ENCODE results near the gene YKT6.

The YKT6 gene

GRCh38 chr7:44158873-44159631 is 41.7 kb upstream of the YKT6 start:
- Histone ChIP-seq H4K20me1 (ENCODE audit: insufficient read depth, low read length) (no peaks in the 10 kb centered on the region; the same call in 1 of the 2 replicates), H3K4me3 (ENCODE audit: low read depth in 1 of 2, low read length in 2 of 2) (no peak overlapping the region), H3K27me3 (ENCODE audit: insufficient read depth, low read length, poor library complexity) (no peaks in the 10 kb centered on the region), H3K36me3 (ENCODE audit: insufficient read depth, low read length) (no peaks in the 10 kb centered on the region), H3K9me3 (ENCODE audit: insufficient read depth, low read length, severe bottlenecking) (no peaks in the 10 kb centered on the region), H3K79me2 (ENCODE audit: insufficient read depth, low read length) (no peaks in the 10 kb centered on the region), H3K27ac (ENCODE audit: low read length) (no peak overlapping the region), H3K4me2 (ENCODE audit: insufficient read depth, low read length) (no peak overlapping the region), H3K4me1 (ENCODE audit: insufficient read depth, low read length) (no peaks in the 10 kb centered on the region), H2AFZ (ENCODE audit: low read depth, low read length) (no peak overlapping the region), H3K9ac (ENCODE audit: low read depth, low read length) (no peak overlapping the region)
- no peak for TF ChIP-seq CTCF (IDR thresholded peaks at IDR 0.05; ENCODE audit: borderline replicate concordance, extremely low read depth, low read length, poor library complexity, severe bottlenecking)
- TF ChIP-seq EZH2 (IDR thresholded peaks at IDR 0.05; ENCODE audit: borderline replicate concordance, low read depth, low read length, severe bottlenecking) = no peak
- DNase-seq = no peak
- ATAC-seq (ENCODE audit: insufficient read depth, low read depth) = no peak

- Histone ChIP-seq H3K4me2 (ENCODE audit: insufficient read depth, low read length) (no peak overlapping the region), H3K27ac (ENCODE audit: low read length) (no peak overlapping the region), H2AFZ (ENCODE audit: low read depth, low read length) (no peak overlapping the region), H3K9ac (ENCODE audit: low read depth, low read length) (no peak overlapping the region), H3K27me3 (ENCODE audit: insufficient read depth, low read length, poor library complexity) (no peaks in the 10 kb centered on the region), H3K9me3 (ENCODE audit: insufficient read depth, low read length, severe bottlenecking) (no peaks in the 10 kb centered on the region), H4K20me1 (ENCODE audit: insufficient read depth, low read length) (no peaks in the 10 kb centered on the region; the same call in 1 of the 2 replicates), H3K36me3 (ENCODE audit: insufficient read depth, low read length) (no peaks in the 10 kb centered on the region), H3K4me1 (ENCODE audit: insufficient read depth, low read length) (no peaks in the 10 kb centered on the region), H3K4me3 (ENCODE audit: low read depth in 1 of 2, low read length in 2 of 2) (no peak overlapping the region), H3K79me2 (ENCODE audit: insufficient read depth, low read length) (no peaks in the 10 kb centered on the region)
- DNase-seq = no peak
- no peak for ATAC-seq (ENCODE audit: insufficient read depth, low read depth)
- TF ChIP-seq EZH2 (IDR thresholded peaks at IDR 0.05; ENCODE audit: borderline replicate concordance, low read depth, low read length, severe bottlenecking) = no peak
- no peak for TF ChIP-seq CTCF (IDR thresholded peaks at IDR 0.05; ENCODE audit: borderline replicate concordance, extremely low read depth, low read length, poor library complexity, severe bottlenecking)
These were observed 40.8 kb upstream of the YKT6 start for GRCh38 chr7:44159824-44160630.

GRCh38 chr7:44161371-44161770 is 39.4 kb upstream of the YKT6 start:
- no peak overlapping the region for H3K9ac ChIP-seq (ENCODE audit: low read depth, low read length)
- ATAC-seq (ENCODE audit: insufficient read depth, low read depth) (no peak), DNase-seq (no peak)
- H3K27me3 ChIP-seq (ENCODE audit: insufficient read depth, low read length, poor library complexity) = no peaks in the 10 kb centered on the region
- no peaks in the 10 kb centered on the region for H3K36me3 ChIP-seq (ENCODE audit: insufficient read depth, low read length)
- H3K4me2 ChIP-seq (ENCODE audit: insufficient read depth, low read length) = no peak overlapping the region
- H3K4me1 ChIP-seq (ENCODE audit: insufficient read depth, low read length) = no peaks in the 10 kb centered on the region
- no peaks in the 10 kb centered on the region for H3K79me2 ChIP-seq (ENCODE audit: insufficient read depth, low read length)
- H4K20me1 ChIP-seq (ENCODE audit: insufficient read depth, low read length) = no peaks in the 10 kb centered on the region; the same call in 1 of the 2 replicates
- H2AFZ ChIP-seq (ENCODE audit: low read depth, low read length) = no peak overlapping the region
- no peak for TF ChIP-seq CTCF (IDR thresholded peaks at IDR 0.05; ENCODE audit: borderline replicate concordance, extremely low read depth, low read length, poor library complexity, severe bottlenecking)
- no peak for TF ChIP-seq EZH2 (IDR thresholded peaks at IDR 0.05; ENCODE audit: borderline replicate concordance, low read depth, low read length, severe bottlenecking)
- H3K27ac ChIP-seq (ENCODE audit: low read length) = no peak overlapping the region
- no peaks in the 10 kb centered on the region for H3K9me3 ChIP-seq (ENCODE audit: insufficient read depth, low read length, severe bottlenecking)
- H3K4me3 ChIP-seq (ENCODE audit: low read depth in 1 of 2, low read length in 2 of 2) = no peak overlapping the region

Data from DND-41 (cell line).